H1 (cell line): ENCODE measurements around the gene RPL23. TPM values are rescaled to one million over a fixed set of nuclear protein-coding genes. Genes with fewer than 3 reads are reported as not detected.

Experiments used
- CTCF ChIA-PET: fragments of 300-600 bp; sonication (Branson Sonifier 250); formaldehyde crosslinking; loops from one replicate; lab custom pipeline; 2021; ENCODE audit not compliant: partially characterized antibody; lab: Charles Lee
- POLR2A ChIA-PET: fragments of 300-600 bp; sonication (Branson Sonifier 250); formaldehyde crosslinking; loops from one replicate; lab custom pipeline; 2021; ENCODE audit warnings: inconsistent platforms; ENCODE audit not compliant: partially characterized antibody; lab: Charles Lee
- DNase-seq, 2 experiments: peaks; one replicate each; pipeline versions ENCODE4 v3.0.0 to v3.0.0-alpha.2; 2010 to 2022; ENCODE audit warnings: low spot score in 2 of 2, low read depth in 1 of 2, mixed read lengths in 1 of 2
- FAIRE-seq: peaks from 2 replicates; lab custom pipeline; 2011; peaks lifted over from hg19 to GRCh38; lab: Jason Lieb, UNC
- H2AFZ ChIP-seq: 2 replicates; pipeline ENCODE4 v1.8.1; 2012; ENCODE audit warnings: low read length, inconsistent platforms
- H2AK5ac ChIP-seq: 2 replicates; pipeline ENCODE4 v1.6.1; 2013; ENCODE audit warnings: low read depth, low read length
- H2BK120ac ChIP-seq: replicated peaks from 2 replicates; pipeline ENCODE3; 2013; ENCODE audit warnings: low read depth, low read length, inconsistent platforms
- H2BK12ac ChIP-seq: 2 replicates; pipeline ENCODE4 v1.6.1; 2013; ENCODE audit warnings: low read depth, low read length
- H2BK15ac ChIP-seq: 2 replicates; pipeline ENCODE4 v1.6.1; 2013; ENCODE audit warnings: low read length
- H2BK20ac ChIP-seq: 2 replicates; pipeline ENCODE4 v1.6.1; 2013; ENCODE audit warnings: low read length
- H2BK5ac ChIP-seq: 2 replicates; pipeline ENCODE4 v1.6.1; 2013; ENCODE audit warnings: low read depth, low read length
- H3K14ac ChIP-seq: 2 replicates; pipeline ENCODE4 v1.6.1; 2013; ENCODE audit warnings: inconsistent platforms; ENCODE audit not compliant: insufficient read length
- H3K18ac ChIP-seq: 2 replicates; pipeline ENCODE4 v1.6.1; 2013; ENCODE audit warnings: low read length; ENCODE audit errors: extremely low read depth
- H3K23ac ChIP-seq: 2 replicates; pipeline ENCODE4 v1.6.1; 2013; ENCODE audit warnings: inconsistent platforms; ENCODE audit not compliant: insufficient read length
- H3K23me2 ChIP-seq: 2 replicates; pipeline ENCODE4 v1.6.1; 2013; ENCODE audit warnings: low read depth, low read length
- H3K27ac ChIP-seq: 2 replicates; pipeline ENCODE4 v1.6.1; 2011; ENCODE audit warnings: low read depth, low read length, inconsistent platforms
- H3K27me3 ChIP-seq, 4 experiments: replicated peaks in 1 of 4; 1 replicate in 1 of 4; 2 replicates in 3 of 4; pipeline versions ENCODE4 v1.6.1 to v1.8.1; 2011 to 2013; ENCODE audit warnings: low read length in 3 of 4, mild to moderate bottlenecking in 3 of 4, inconsistent platforms in 2 of 4, mixed read lengths in 2 of 4, moderate library complexity in 1 of 4; ENCODE audit not compliant: control insufficient read depth in 3 of 4, insufficient read depth in 3 of 4; ENCODE audit errors: extremely low read depth in 1 of 4
- H3K36me3 ChIP-seq, 4 experiments: 2 replicates each; pipeline versions ENCODE4 v1.6.1 to v1.8.1; 2011 to 2013; ENCODE audit warnings: mild to moderate bottlenecking in 4 of 4, low read length in 3 of 4, moderate library complexity in 2 of 4, control low read depth in 1 of 4, inconsistent platforms in 1 of 4; ENCODE audit not compliant: insufficient read depth in 4 of 4, control insufficient read depth in 2 of 4
- H3K4ac ChIP-seq: replicated peaks from 2 replicates; pipeline ENCODE3; 2013; ENCODE audit warnings: low read length, low read depth, mixed read lengths, inconsistent platforms; ENCODE audit not compliant: insufficient read length
- H3K4me1 ChIP-seq, 4 experiments: replicated peaks in 1 of 4; 1 replicate in 1 of 4; 2 replicates in 3 of 4; pipeline versions ENCODE4 v1.6.1 to v1.8.1; 2011 to 2013; ENCODE audit warnings: low read length in 3 of 4, inconsistent platforms in 2 of 4, mixed read lengths in 1 of 4; ENCODE audit not compliant: insufficient read depth in 4 of 4, control insufficient read depth in 3 of 4
- H3K4me2 ChIP-seq, 2 experiments: 2 replicates each; pipeline versions ENCODE4 v1.6.1 to v1.8.1; 2011 to 2013; ENCODE audit warnings: low read depth in 2 of 2, low read length in 2 of 2, control low read depth in 1 of 2, inconsistent platforms in 1 of 2, mild to moderate bottlenecking in 1 of 2; ENCODE audit not compliant: insufficient read depth in 1 of 2
- H3K4me3 ChIP-seq, 4 experiments: fragments of 200-600, 300-600 bp in 1 of 4; sonication (generic), shearing (Covaris generic), sonication (Bioruptor Twin) in 1 of 4; 2 replicates each; pipeline versions ENCODE4 v1.5.1 to v1.8.1; 2011 to 2016; ENCODE audit warnings: low read length in 4 of 4, low read depth in 3 of 4, control low read depth in 2 of 4, inconsistent platforms in 2 of 4, mild to moderate bottlenecking in 2 of 4, mixed read lengths in 1 of 4, moderate library complexity in 1 of 4; ENCODE audit not compliant: insufficient read depth in 2 of 4; ENCODE audit errors: extremely low read depth in 1 of 4
- H3K56ac ChIP-seq: replicated peaks from 2 replicates; pipeline ENCODE3; 2013; ENCODE audit warnings: low read depth, mild to moderate bottlenecking, mixed read lengths, low read length, inconsistent platforms; ENCODE audit not compliant: insufficient read length
- H3K79me1 ChIP-seq: 2 replicates; pipeline ENCODE4 v1.6.1; 2013; ENCODE audit warnings: low read depth, low read length, control low read depth
- H3K79me2 ChIP-seq, 2 experiments: 2 replicates each; pipeline versions ENCODE4 v1.6.1 to v1.8.1; 2012 to 2013; ENCODE audit warnings: low read length in 2 of 2, mild to moderate bottlenecking in 2 of 2, inconsistent platforms in 1 of 2; ENCODE audit not compliant: insufficient read depth in 2 of 2, control insufficient read depth in 1 of 2
- H3K9ac ChIP-seq, 4 experiments: replicated peaks in 1 of 4; 1 replicate in 1 of 4; 2 replicates in 3 of 4; pipeline versions ENCODE4 v1.6.1 to v1.8.1; 2011 to 2013; ENCODE audit warnings: low read depth in 3 of 4, low read length in 3 of 4, control low read depth in 2 of 4, mild to moderate bottlenecking in 2 of 4, moderate library complexity in 2 of 4, inconsistent platforms in 1 of 4; ENCODE audit errors: extremely low read depth in 1 of 4
- H3K9me3 ChIP-seq, 2 experiments: 2 replicates each; pipeline versions ENCODE4 v1.6.1 to v1.8.1; 2012 to 2013; ENCODE audit warnings: mild to moderate bottlenecking in 2 of 2, moderate library complexity in 2 of 2, control low read depth in 1 of 2, inconsistent platforms in 1 of 2, low read depth in 1 of 2, low read length in 1 of 2, mixed read lengths in 1 of 2; ENCODE audit not compliant: insufficient read depth in 2 of 2
- H4K20me1 ChIP-seq, 2 experiments: replicated peaks in 1 of 2; 2 replicates each; pipeline versions ENCODE3 to v1.8.1; 2011 to 2013; ENCODE audit warnings: inconsistent platforms in 2 of 2, low read length in 2 of 2, mild to moderate bottlenecking in 1 of 2; ENCODE audit not compliant: insufficient read depth in 2 of 2, control insufficient read depth in 1 of 2
- H4K5ac ChIP-seq: 2 replicates; pipeline ENCODE4 v1.6.1; 2013; ENCODE audit warnings: low read length, low read depth, mixed read lengths, inconsistent platforms; ENCODE audit not compliant: insufficient read length
- H4K8ac ChIP-seq: 2 replicates; pipeline ENCODE4 v1.8.0; 2013; ENCODE audit warnings: mild to moderate bottlenecking, moderate library complexity, low read length, inconsistent platforms; ENCODE audit not compliant: insufficient read depth; ENCODE audit errors: extremely low read depth
- H4K91ac ChIP-seq: replicated peaks from 2 replicates; pipeline ENCODE3; 2013; ENCODE audit warnings: low read length, mixed read lengths, inconsistent platforms; ENCODE audit not compliant: insufficient read length
- BCL11A ChIP-seq, 2 experiments: IDR thresholded peaks; one replicate each; pipeline ENCODE4 v1.6.1; 2011; ENCODE audit warnings: low read depth in 2 of 2, low read length in 2 of 2, mild to moderate bottlenecking in 2 of 2
- CTCF ChIP-seq, 3 experiments: IDR thresholded peaks; 1 replicate in 2 of 3; 2 replicates in 1 of 3; pipeline versions ENCODE4 v1.5.1 to v1.6.1; 2011; ENCODE audit warnings: low read length in 3 of 3, mild to moderate bottlenecking in 3 of 3, inconsistent platforms in 2 of 3, low read depth in 1 of 3, moderate library complexity in 1 of 3; ENCODE audit not compliant: insufficient read depth in 1 of 3; ENCODE audit errors: control extremely low read depth in 1 of 3
- EP300 ChIP-seq, 2 experiments: IDR thresholded peaks; 1 replicate in 1 of 2; 2 replicates in 1 of 2; pipeline ENCODE4 v1.6.1; 2011 to 2012; ENCODE audit warnings: low read depth in 2 of 2, low read length in 2 of 2, mild to moderate bottlenecking in 2 of 2, borderline replicate concordance in 1 of 2, inconsistent platforms in 1 of 2, moderate library complexity in 1 of 2
- SP4 ChIP-seq: IDR thresholded peaks from 2 replicates; pipeline ENCODE4 v1.6.1; 2012; ENCODE audit warnings: low read length, inconsistent platforms
- TEAD4 ChIP-seq: IDR thresholded peaks from 2 replicates; pipeline ENCODE4 v1.6.1; 2012; ENCODE audit warnings: low read depth, low read length, inconsistent platforms, mixed read lengths
- WGBS, 2 experiments: shearing (Covaris generic) in 1 of 2; methylation state at CpG; one replicate each; pipeline versions ENCODE4 v1.1.6 to v1.1.7; 2013 to 2015; ENCODE audit warnings: low lambda C conversion rate in 2 of 2, mixed read lengths in 2 of 2, inconsistent platforms in 1 of 2, low coverage in 1 of 2, missing lambda C conversion rate in 1 of 2; ENCODE audit not compliant: insufficient replicate concordance in 2 of 2, insufficient coverage in 1 of 2, insufficient read length in 1 of 2; ENCODE audit errors: extremely low coverage in 1 of 2, missing lambda C conversion rate in 1 of 2; 5-methylcytosine and 5-hydroxymethylcytosine counted together
- polyA plus RNA-seq, 7 experiments: library from polyadenylated mRNA; depleted of rRNA in 3 of 7; stranded (reverse) in 5 of 7; unstranded in 2 of 7; fragments of >200 nt in 5 of 7; fragments of 200-250 nt in 2 of 7; gene quantifications; 1 replicate in 5 of 7; 2 replicates in 1 of 7; 4 replicates in 1 of 7; pipeline versions ENCODE4 v1.2.1 to v1.2.3, GENCODE V29; 2011 to 2013; ENCODE audit warnings: missing spikeins in 2 of 7, mixed read lengths in 2 of 7
- total RNA-seq: library from RNA; stranded (reverse); fragmentation: NEBNext Ultra II Directional; extraction: Animal tissue kit (Norgen Biotek cat#: 25700); gene quantifications from 2 replicates; pipeline ENCODE4 v1.2.1, GENCODE V29; 2021

RPL23 gene
- total and polyA plus RNA-seq, 2 of the 8 experiments (the other 6 are each of a cell fraction or from before 2014, with no cell fraction given) = 2,148 to 2,502 TPM

- H2BK120ac ChIP-seq = no peak overlapping the region
- no peak overlapping the region for H3K18ac ChIP-seq
- ChIA-PET CTCF (interaction anchor here (0.6 to 1.5 kb wide), 8 partner anchors 21 to 315 kb away, joined by 3 to 6 read pairs (median 4); partner anchors contain the start of gene LASP1NB), POLR2A (interaction anchor here (0.6 to 2.0 kb wide), 9 partner anchors 11 to 770 kb away, joined by 3 to 14 read pairs (median 4); partner anchors contain the start of genes LASP1 and PIP4K2B)
- no peak overlapping the region for H2AFZ ChIP-seq
- peaks cover 0 to 13% of the 10 kb centered on the region in 2 experiments for H4K20me1 ChIP-seq
- no peaks in the 10 kb centered on the region for H3K27me3 ChIP-seq
- no peaks in the 10 kb centered on the region; the same call in 1 of the 2 replicates for H3K79me1 ChIP-seq
- H2BK12ac ChIP-seq = no peak overlapping the region
- H4K91ac ChIP-seq = no peak overlapping the region
- H3K4me1 ChIP-seq = peaks cover 0 to 7% (median 3%) of the 10 kb centered on the region in 4 experiments; a peak in 5 of 7 replicates
- no peak for FAIRE-seq
- H2BK5ac ChIP-seq = no peak overlapping the region
- H4K5ac ChIP-seq = no peak overlapping the region
- no peak overlapping the region for H3K4me3 ChIP-seq
- 98% methylated on average over 5 of the region's 5 CpGs; no CpG with 5 or more reads in 1 of the 2 experiments for WGBS, 2 experiments
- DNase-seq = no peak
- no peak overlapping the region for H3K14ac ChIP-seq
- peaks cover 2 to 26% (median 13%) of the 10 kb centered on the region in 4 experiments for H3K36me3 ChIP-seq
- no peak overlapping the region for H2BK20ac ChIP-seq
- no peak overlapping the region for H3K9ac ChIP-seq
- H3K4me2 ChIP-seq = no peak overlapping the region
- no peak overlapping the region for H3K56ac ChIP-seq
- H3K27ac ChIP-seq = no peak overlapping the region
- H2BK15ac ChIP-seq = no peak overlapping the region
- no peak overlapping the region; the same call in 1 of the 2 replicates for H4K8ac ChIP-seq
- H3K4ac ChIP-seq = no peak overlapping the region
- H3K9me3 ChIP-seq = no peaks in the 10 kb centered on the region
- no peak overlapping the region for H2AK5ac ChIP-seq
- no peaks in the 10 kb centered on the region for H3K23me2 ChIP-seq
- no peak overlapping the region for H3K23ac ChIP-seq
- peaks cover 0 to 11% of the 10 kb centered on the region in 2 experiments; a peak in 1 of 4 replicates for H3K79me2 ChIP-seq
- TF ChIP-seq EP300 (IDR thresholded peaks at IDR 0.05; ENCODE audit: borderline replicate concordance in 1 of 2, low read depth in 2 of 2, low read length in 2 of 2) (no peak), SP4 (no peak), TEAD4 (no peak), CTCF (IDR thresholded peaks at IDR 0.05; ENCODE audit: control extremely low read depth in 1 of 3, insufficient read depth in 1 of 3, low read depth in 1 of 3, low read length in 3 of 3) (no peak), BCL11A (IDR thresholded peaks at IDR 0.05; ENCODE audit: low read depth in 2 of 2, low read length in 2 of 2) (no peak)
These were observed 39.6 kb upstream of the RPL23 start for GRCh38 chr17:38893113-38893512.
